NCI-H2029 (cell line): ENCODE data around the gene PAPPA.
A peak's percentile ranks its signal among the peaks of the same experiment; 100 is the strongest.

Source experiments
- DNase-seq: peaks from one replicate; lab custom pipeline; 2025; lab: John Stamatoyannopoulos, UW

PAPPA gene

DNA sequence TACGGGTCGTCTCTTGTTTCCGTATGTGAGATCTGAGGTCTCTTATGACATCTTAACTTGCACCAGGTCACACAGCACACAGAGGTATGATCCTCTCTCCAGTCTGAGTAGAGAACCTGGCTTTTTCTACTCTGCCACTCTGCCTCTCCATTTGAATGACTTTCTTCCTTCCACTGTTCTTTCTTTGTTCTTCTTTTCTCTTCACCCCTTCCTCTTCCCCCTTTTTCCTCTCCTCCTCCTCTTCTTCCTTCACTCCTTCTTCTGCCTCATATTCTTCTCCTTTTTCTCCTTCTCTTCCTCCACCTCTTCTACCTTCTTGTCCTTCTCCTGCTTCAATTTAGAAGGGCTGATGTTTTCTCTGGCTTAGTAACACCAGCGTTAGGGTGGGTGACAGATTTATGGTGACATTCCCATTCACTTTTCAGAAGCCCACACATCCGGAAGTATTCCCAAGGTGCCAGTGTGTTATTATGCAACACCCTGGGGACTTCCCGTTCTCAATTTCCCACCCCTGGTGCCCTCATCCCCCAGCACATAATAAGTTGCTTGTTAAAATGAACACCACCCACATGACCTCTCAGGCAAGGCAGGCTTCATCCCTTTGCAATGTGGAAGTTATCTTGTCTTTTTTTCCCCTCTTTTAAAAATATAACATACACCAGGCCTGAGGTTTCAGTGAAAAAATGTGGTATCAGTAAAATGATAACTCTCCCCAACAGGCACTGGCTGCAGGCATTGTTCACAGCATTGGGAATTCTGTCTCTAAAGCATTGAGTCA lies 122.0 kb downstream of the PAPPA start:
- no peak for DNase-seq

DNA sequence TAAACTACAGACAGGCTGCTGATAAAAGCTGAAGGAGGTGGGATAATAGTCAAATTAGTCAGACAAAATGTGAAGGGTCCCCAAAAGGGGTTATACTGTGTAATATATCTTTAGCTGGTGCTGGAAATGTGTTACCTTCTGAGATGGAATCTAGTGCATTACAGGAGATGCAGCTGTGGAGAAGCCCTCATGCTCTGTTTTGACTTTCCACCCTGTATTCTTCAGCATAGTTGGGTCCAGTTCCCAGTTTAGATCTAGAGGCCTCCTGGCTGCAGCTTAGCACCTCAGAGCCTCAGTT lies 122.6 kb downstream of the PAPPA start:
- DNase-seq, result no peak

DNA sequence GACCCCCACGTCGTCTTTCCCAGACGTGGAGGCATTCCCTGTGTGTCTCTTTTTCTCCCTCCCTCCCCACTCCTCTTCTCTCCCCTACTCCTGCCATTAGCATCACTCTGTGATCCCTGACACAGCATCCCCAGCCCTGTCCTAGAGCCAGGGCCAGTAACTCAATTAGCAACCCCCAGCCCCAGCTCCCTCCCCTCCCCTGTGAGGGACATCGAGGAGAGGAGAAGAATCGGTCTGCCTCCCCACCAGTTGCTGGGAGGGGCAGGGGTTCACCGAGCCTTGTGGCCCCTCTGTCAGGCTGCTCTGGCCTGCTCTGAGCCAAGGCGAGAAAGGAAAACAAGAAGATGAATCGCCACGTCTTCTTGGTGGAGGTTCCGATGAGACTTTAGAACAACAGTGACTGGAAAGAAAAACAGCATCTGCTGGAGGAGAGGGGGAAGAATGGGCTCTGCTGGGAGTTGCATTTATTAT lies 123.1 kb downstream of the PAPPA start:
- no peak for DNase-seq

DNA sequence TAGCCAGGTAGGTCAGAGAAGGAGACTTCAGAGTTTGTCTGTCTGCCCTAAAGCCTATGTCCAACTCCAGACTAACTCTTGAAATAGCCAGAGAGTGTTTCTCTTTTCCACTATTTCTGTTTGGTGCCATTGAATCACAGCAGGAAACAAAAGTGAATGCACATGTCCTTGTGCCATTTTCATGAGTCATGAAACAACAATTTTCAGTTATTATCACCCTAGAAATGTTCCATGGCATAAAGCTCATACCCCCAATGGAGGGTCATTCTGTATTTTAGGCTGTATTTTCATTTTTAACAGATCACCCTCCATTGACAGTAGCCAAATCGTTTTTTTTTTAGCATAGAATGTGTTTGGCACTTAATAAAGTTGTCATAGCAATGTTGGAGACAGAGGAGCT lies 124.7 kb downstream of the PAPPA start:
- DNase-seq, result no peak

DNA sequence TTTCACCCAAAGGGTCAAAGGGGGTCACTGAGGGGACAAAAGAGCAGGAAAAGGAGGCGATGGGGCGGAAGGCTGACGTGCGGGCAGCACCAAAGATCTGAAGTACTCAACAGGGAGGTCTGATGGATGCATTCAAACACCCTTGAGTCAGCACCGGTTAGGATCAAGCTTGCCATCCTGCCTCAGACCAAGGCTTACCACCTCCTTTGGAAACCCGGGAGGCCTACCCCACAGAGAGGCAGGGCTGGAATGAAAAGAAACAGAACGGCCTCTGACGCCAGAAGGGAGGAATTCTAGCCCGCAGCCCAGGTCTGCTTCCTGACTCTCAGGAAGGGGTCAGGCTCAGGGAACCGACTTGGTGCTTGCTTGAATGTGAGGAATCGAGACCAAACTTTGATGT lies 125.6 kb downstream of the PAPPA start:
- DNase-seq, result no peak

DNA sequence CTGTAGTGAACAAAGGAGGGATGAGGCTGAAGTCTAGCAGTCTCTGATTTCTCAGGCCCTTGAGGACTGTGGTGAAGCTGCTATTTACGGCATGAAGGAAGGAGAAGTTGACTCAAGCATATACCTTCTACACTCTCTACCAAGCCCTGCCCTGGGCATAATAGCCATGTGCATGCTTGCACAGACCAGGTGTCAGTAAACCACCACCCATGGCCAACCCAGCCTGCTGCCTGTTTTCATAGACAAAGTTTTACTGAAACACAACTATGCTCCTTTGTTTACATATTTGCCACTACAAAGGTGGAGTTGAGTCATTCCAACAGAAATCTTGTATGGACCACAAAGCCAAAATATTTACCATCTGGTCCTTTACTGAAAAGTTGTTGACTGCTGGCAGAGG lies 126.9 kb downstream of the PAPPA start:
- no peak for DNase-seq

DNA sequence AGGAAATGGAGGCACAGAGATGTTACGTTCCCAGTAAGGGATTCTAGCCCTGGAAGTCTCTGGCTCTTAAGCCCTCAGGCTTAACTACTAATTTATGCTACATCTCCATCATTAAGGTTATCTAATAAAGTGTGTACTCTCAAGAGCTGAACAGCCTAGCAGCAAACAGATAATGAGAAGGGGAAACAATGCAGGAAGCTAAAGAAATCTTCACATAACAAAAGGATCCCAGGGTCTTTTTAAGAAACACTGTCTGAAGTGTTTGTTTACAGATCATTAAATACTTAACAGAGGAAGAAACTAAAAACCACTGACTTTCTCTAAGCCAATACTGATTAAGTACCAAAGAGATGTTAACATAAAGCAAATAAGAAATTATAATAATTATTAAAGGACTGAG lies 129.0 kb downstream of the PAPPA start:
- peak; percentile 14 for DNase-seq

DNA sequence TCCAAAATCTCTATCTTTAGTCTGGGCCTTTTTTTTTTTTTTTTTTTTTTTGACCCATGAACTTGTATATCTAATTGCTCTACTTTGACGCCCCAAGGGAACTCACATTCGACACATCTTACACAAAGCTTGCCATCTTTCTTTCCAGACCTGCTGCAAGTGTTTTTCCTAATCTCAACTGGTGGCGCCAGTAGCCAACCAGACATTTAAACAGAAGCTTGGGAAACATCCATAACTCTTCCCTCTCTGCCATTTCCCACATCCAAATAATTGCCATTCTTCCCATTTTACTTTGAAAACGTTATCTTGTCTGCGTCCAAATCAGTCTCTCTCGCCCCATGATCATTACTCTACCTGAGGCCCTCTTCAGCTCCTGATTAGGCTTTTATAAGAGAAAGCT lies 130.9 kb downstream of the PAPPA start:
- no peak for DNase-seq

DNA sequence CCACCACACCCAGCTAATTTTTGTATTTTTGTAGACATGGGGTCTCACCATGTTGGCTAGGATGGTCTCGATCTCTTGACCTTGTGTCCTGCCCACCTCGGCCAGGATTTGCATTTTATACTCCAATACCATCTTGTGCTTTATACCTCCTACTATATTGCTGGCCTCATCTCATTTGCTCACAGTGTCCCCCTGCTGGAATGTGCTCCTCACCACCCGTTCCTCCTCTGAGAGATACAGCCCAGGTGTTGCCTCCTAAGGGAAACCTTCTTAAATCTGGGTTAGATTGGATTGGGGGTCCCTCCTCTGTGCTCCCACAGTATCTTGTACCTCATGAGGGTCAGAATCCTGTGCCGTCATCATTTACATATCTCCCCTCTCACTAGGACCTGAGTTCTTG lies 131.7 kb downstream of the PAPPA start:
- no peak for DNase-seq

DNA sequence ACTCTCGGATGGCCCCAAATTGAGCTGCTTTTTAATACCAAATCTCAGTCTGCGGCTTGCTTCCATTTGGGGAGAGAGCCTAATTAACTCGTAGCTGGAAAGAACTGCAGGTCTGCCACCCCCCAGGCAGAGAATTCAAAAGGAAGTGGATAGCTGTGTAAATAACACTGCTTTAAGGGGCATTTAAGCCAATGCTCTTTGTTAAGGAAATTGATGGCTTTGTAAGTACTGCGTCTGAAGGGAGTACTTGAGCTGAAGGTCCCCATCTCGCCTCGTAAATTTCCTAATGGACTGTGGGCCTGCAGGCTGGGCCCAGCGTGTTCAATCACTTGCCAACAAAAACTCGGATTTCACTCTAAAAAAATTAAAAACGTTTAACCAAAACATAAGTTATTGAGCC lies 132.7 kb downstream of the PAPPA start:
- peak; percentile 78 for DNase-seq

DNA sequence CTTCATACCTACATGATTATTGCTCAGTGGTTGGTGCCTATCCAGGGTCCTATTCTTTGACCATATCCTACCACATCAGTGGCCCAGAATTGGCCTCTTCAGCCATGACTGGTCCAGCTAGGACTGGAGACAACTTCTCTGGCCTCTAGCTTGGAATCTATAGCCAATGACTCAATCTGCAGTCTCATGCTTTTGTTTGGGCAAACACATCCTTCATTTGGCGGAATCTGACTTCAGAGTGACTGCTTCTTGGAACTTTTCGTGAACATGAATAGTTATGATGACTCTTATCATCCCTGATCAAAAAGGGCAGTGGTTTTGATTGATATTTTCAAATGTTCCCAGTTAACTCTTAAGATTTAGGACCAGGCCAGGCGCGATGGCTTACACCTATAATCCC lies 134.1 kb downstream of the PAPPA start:
- no peak for DNase-seq

DNA sequence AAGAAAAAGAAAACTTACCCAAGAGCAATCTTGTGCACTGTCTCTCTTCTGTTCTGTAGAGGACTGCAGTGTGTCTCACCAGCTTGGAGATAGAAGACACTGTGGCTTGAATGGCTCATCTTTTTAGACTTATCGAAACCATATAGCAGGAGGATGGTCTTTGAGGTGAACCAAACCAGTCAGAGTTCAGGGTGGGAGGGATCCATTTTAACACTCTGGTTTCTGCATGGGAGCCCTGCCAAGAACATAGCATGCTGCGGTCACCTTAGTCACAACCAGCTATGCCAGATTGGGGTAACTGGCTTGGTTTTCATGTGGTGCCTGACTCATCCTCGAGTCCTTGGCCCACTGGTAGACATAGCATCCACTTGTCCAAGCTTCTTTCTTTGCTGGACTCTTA lies 135.1 kb downstream of the PAPPA start:
- DNase-seq, result no peak

DNA sequence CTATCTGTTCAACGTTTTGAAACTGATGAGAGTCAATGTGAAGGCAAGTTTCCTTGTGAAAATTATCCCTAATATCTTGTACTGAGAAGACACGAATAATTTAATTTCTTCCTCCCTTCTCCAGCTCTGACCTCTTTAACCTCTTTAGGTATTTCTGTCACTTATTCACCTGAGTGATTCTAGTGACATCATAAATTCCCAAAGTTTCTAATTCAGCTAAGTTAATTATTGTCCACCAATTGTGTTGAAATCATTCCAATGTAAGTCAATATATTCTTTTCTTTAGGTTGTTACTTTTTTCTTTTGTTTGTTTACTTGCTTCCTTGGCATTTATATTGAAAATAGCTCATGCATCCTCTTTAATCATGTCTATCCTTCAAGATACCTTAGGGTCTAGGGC lies 143.8 kb downstream of the PAPPA start:
- DNase-seq, result no peak

DNA sequence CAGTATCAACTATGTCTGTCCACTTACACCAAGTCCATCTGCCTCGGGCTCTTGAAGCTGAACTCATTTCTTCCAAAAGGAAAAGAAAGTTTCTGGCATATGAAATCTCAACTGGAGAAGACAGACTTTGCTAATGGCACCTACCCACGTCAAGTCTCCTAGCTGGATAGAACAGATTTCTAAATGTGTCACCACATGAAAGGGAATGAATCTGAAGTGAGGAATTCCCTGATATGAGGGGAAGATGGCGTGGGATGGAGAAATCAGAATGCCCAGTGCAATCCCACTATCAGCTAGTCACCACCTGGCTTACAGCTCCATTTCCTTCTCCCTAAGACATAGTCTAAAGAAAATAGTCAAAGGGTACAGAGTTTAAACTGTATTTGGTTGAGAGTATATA lies 144.7 kb downstream of the PAPPA start:
- no peak for DNase-seq

DNA sequence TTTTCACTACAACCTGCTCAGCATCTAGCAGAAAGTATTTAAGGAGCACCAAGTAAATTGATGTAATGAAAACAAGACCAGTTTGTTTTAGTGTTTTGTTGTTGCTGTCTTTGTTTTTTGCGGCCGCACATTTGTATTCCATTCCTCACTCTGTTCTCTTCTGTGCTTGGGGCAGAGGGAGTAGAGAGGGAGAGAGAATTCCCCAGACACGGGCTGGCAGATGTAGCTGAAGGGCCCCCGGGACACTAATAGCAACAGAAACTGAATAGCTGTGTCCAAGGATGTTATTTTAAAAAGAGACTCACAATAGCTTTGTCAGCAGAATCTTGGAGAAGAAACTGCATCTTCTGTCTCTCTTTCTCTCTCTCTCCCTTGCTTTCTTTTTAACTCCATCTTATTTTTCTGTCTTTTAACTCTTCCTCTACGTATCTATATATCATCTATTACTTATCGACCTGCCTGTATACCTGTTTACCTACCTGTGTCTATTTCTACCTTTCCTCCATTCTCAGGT lies 145.3 kb downstream of the PAPPA start:
- DNase-seq, result no peak

DNA sequence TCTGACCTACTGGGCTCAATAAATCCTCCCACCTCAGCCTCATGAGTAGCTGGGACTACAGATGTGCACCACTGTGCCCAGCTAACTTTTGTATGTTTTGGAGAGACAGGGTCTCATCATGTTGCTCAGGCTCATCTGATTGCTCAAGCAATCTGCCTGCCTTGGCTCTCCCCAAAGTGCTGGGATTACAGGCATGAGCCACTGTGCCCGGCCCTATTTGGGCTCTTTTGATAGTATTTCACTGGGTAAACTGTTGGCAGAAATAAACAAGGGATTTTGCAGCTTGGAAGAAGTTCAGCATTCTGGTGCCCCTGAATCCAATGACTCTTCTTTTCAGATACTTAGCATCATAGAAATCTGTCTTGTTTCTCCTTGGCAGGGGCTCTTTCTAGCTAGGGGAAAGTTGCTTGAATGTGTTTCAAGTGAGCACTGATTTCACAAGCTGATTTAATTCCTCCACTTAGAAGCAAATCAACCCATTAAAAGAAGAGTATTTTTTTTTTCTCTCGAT lies 146.8 kb downstream of the PAPPA start:
- DNase-seq, result no peak

DNA sequence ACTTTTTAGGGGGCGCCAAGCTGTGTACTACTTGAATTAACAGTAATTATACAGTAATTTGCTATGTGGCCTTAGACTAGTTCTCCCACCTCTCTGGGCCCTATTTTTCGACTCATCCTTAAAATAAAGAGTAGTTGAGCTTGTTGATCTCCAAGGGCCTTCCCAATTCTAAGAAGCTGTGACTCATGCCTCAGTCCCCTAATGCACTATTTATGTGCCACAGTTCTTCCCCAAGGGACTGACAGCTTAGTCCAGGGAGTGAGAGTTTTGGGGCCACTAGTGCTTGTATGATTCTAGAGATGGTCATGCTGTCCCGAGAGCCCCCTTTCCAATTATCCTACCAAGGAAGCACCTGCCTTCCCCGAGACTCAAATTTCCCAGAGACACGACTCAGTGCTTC lies 149.7 kb downstream of the PAPPA start:
- DNase-seq, result no peak

DNA sequence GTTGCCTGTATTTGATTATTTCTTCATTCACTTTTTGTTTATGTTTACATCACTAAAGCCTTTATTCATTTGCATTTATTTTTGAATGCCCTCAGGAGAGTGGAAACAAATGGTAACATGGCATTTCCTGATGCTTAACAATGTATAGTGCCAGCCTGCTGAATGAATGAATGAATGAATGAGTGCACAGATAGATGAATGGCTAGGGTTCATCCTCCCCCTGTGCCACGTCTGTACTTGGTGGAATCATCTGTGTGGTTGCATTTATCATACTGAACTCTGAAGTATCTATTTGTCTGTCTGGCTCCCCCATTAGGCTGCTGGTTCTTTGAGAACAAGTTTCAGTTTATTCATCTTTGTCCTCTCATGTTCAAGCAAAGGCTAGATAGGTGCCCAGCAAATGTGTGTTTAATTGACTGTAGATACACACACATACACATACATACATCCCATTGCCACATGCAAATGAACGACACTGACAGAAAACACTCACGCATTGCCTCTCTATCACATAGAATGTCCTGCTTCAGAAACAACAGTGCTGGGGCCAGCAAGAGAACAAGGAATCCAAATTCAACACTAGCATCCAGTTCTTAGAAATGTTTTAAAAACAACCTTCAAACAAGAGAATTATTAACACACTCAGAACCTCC lies 150.4 kb downstream of the PAPPA start:
- DNase-seq, result no peak

DNA sequence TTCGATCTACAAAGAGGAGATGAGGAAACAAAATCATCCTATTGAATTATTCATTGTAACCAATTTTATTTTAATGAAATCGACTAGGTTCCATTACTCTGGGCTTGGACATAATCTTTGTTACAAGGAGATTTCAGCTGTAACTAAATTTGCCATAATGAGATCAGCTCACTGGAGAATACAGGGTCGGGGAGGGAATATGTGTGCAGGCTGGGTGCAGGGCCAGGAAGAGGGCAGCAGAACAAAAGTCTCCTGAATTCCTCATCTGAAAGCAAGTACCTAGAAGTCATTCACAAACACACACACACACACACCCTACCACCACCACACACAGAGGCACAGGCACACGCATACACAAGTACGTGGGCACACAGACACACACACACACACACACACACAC lies 151.2 kb downstream of the PAPPA start:
- no peak for DNase-seq

DNA sequence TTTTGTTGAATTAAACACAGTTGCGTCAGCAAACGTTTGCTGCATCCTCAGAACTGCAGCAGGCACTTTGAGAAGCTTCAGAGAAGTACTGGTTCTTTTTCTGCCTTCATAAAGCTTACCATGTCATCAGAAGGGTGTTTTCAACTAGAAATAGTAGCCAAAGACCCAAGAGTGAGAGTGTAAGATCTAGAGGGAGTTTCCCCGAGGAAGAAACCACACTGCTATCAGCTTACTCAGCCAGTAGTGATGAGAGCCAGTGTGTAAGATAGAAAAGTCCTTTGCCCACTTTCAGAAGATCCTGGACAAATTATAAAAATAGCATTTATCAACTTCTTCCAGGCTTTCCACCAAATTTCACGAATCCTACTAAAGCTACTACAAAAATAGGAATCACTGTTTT lies 154.5 kb downstream of the PAPPA start:
- no peak for DNase-seq

DNA sequence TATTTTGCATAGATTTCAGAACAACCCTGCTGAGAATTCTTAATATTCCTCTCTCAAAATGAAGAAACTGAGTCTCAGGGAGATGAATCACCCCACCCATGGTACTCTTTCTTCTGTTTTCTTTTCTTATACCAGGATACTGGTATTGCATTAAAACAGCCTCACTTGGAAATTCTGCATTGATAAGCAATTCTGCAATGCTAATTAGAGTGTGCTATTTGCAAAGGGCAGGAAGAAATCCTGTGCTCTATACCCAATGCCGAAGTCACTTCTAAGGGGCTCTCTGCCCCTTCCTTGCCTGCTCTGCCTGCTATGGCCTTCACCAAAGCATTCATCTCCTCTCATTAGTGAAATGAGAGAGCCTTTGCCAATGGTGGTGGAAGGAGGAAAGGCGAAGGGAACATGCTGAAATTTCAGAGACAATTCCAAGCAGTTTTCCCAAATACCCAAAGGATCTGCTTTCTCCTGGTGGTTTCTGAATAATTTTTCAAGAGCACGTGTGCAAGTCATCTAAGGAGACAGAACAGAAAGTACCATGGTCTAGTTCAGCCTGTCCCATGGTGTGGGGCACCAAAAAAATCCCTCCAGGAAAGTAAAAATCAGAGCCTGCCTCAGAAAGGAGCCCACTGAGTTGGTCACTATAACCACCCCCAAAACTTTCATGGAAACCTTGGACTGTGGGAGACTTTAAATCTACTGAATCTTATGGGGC lies 156.5 kb downstream of the PAPPA start:
- no peak for DNase-seq

DNA sequence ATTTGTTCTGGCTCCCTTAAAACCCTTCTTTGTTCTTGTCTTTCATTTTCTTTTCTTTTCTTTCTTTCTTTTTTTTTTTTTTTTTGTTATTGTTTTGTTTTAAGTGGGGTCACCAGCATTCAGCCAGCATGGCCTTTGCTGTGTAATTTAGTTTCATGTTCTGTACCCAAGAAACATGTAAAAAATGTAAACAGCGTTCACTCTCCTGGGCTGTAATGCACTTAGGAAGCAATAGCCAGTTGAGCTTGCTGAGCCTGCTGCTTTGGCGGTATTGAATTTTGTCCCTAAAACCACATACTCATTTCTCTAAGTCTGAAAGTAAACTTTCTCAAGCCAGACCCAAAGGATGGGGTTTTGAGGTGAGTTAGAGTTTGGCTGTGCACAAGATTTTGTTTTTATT lies 158.6 kb downstream of the PAPPA start:
- no peak for DNase-seq

DNA sequence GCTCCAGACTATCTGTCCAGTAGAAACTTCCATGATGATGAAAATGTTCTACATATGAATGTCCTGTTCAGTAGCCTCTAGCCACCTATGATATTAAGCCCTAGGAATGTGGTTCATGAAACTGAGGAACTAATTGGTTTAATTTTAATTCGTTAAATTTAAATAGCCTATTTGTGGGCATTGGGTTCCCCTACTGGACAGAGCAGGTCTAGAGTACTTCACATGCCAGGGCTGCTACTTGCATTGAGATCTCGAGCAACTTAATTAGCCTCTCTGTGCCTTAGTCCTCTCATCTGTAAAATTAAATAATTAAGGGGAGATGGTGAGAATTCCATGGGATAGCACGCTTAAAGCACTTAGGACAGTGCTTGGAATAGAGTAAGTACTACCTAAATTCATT lies 160.0 kb downstream of the PAPPA start:
- DNase-seq, result no peak
